IMR-90 (cell line): ENCODE data around the gene PLAAT3. TPM values are rescaled to one million over a fixed set of nuclear protein-coding genes. Genes with fewer than 3 reads are reported as not detected.
A peak's percentile ranks its signal among the peaks of the same experiment; 100 is the strongest.

ENCODE experiments used
- ATAC-seq: fragments of 200-7000 bp; cut with Tn5 transposase; 2 replicates; pipeline ENCODE4 v1.9.1; 2020; ENCODE audit warnings: low read depth, mild to moderate bottlenecking, moderate library complexity
- BruUV-seq: library from RNA; stranded (reverse); fragments of 400-500 nt; replicated peaks from 2 replicates; lab custom pipeline; 2021; lab: Mats Ljungman, UMichigan
- CTCF ChIA-PET: fragments of 300-600 bp; formaldehyde crosslinking; extraction: SDS; loops from one replicate; lab custom pipeline; 2021; ENCODE audit warnings: antibody characterized with exemption; lab: Yijun Ruan, JAX
- POLR2A ChIA-PET: fragments of 300-600 bp; sonication (Branson Sonifier 250); formaldehyde crosslinking; loops from one replicate; lab custom pipeline; 2022; ENCODE audit warnings: antibody characterized with exemption; ENCODE audit not compliant: unreplicated experiment; lab: Charles Lee
- DNase-seq: peaks from one replicate; pipeline ENCODE4 v3.0.0; 2013
- H2AFZ ChIP-seq: replicated peaks from 2 replicates; pipeline ENCODE3; 2013; ENCODE audit warnings: low read length, mild to moderate bottlenecking; ENCODE audit not compliant: poor library complexity
- H2AK5ac ChIP-seq: 2 replicates; pipeline ENCODE4 v1.6.1; 2013; ENCODE audit warnings: low read depth, low read length, inconsistent platforms
- H2AK9ac ChIP-seq: replicated peaks from 2 replicates; pipeline ENCODE3; 2013; ENCODE audit warnings: mild to moderate bottlenecking, low read depth, low read length, moderate library complexity; ENCODE audit not compliant: poor library complexity
- H2BK120ac ChIP-seq: 2 replicates; pipeline ENCODE4 v1.6.1; 2013; ENCODE audit warnings: low read depth, low read length, inconsistent platforms
- H2BK15ac ChIP-seq: 3 replicates; pipeline ENCODE4 v1.6.1; 2013; ENCODE audit warnings: low read depth, low read length, inconsistent platforms
- H2BK20ac ChIP-seq: 2 replicates; pipeline ENCODE4 v1.6.1; 2013; ENCODE audit warnings: low read depth, mild to moderate bottlenecking, inconsistent platforms, low read length, moderate library complexity
- H2BK5ac ChIP-seq: 2 replicates; pipeline ENCODE4 v1.6.1; 2013; ENCODE audit warnings: mild to moderate bottlenecking, low read depth, low read length, inconsistent platforms; ENCODE audit not compliant: poor library complexity, severe bottlenecking
- H3K14ac ChIP-seq: replicated peaks from 2 replicates; pipeline ENCODE4 v1.6.1; 2013; ENCODE audit warnings: low read depth, low read length, inconsistent platforms
- H3K18ac ChIP-seq: 2 replicates; pipeline ENCODE4 v1.6.1; 2013; ENCODE audit warnings: low read depth, low read length, control low read depth
- H3K23ac ChIP-seq: 2 replicates; pipeline ENCODE4 v1.6.1; 2013; ENCODE audit warnings: low read depth, low read length, inconsistent platforms
- H3K27ac ChIP-seq: 2 replicates; pipeline ENCODE4 v1.5.1; 2013; ENCODE audit warnings: mild to moderate bottlenecking, control low read depth, low read length; ENCODE audit not compliant: insufficient read depth
- H3K27me3 ChIP-seq: 2 replicates; pipeline ENCODE4 v1.6.1; 2013; ENCODE audit warnings: low read length; ENCODE audit not compliant: control insufficient read depth, insufficient read depth
- H3K36me3 ChIP-seq: 2 replicates; pipeline ENCODE4 v1.6.1; 2013; ENCODE audit warnings: low read length, mixed read lengths; ENCODE audit not compliant: control insufficient read depth, insufficient read depth
- H3K4ac ChIP-seq: 2 replicates; pipeline ENCODE4 v1.6.1; 2013; ENCODE audit warnings: low read depth, low read length, inconsistent platforms
- H3K4me1 ChIP-seq: 2 replicates; pipeline ENCODE4 v1.6.1; 2013; ENCODE audit warnings: low read length, mixed read lengths; ENCODE audit not compliant: control insufficient read depth, insufficient read depth
- H3K4me2 ChIP-seq: 2 replicates; pipeline ENCODE4 v1.6.1; 2013; ENCODE audit warnings: low read depth, mild to moderate bottlenecking, control low read depth, low read length, moderate library complexity
- H3K4me3 ChIP-seq: 2 replicates; pipeline ENCODE4 v1.5.1; 2013; ENCODE audit warnings: low read depth, mild to moderate bottlenecking, control low read depth, low read length, moderate library complexity; ENCODE audit not compliant: insufficient read depth
- H3K56ac ChIP-seq: 2 replicates; pipeline ENCODE4 v1.6.1; 2013; ENCODE audit warnings: low read length, inconsistent platforms; ENCODE audit not compliant: insufficient read depth; ENCODE audit errors: extremely low read depth
- H3K79me1 ChIP-seq, 2 experiments: 2 replicates each; pipeline ENCODE4 v1.6.1; 2013; ENCODE audit warnings: low read length in 2 of 2, inconsistent platforms in 1 of 2, low read depth in 1 of 2
- H3K9ac ChIP-seq: 2 replicates; pipeline ENCODE4 v1.6.1; 2013; ENCODE audit warnings: low read depth, low read length, control low read depth
- H3K9me1 ChIP-seq: 2 replicates; pipeline ENCODE4 v1.6.1; 2013; ENCODE audit warnings: low read length, inconsistent platforms; ENCODE audit not compliant: insufficient read depth
- H3K9me3 ChIP-seq: 2 replicates; pipeline ENCODE4 v1.6.1; 2013; ENCODE audit warnings: low read length; ENCODE audit not compliant: control insufficient read depth, insufficient read depth
- H4K20me1 ChIP-seq: 2 replicates; pipeline ENCODE4 v1.6.1; 2013; ENCODE audit warnings: low read length, inconsistent platforms; ENCODE audit not compliant: insufficient read depth
- H4K5ac ChIP-seq: 2 replicates; pipeline ENCODE4 v1.6.1; 2013; ENCODE audit warnings: mild to moderate bottlenecking, low read depth, low read length, control low read depth
- H4K8ac ChIP-seq, 2 experiments: 2 replicates each; pipeline ENCODE4 v1.6.1; 2013; ENCODE audit warnings: low read depth in 2 of 2, low read length in 2 of 2, control low read depth in 1 of 2, inconsistent platforms in 1 of 2
- H4K91ac ChIP-seq: 2 replicates; pipeline ENCODE4 v1.6.1; 2013; ENCODE audit warnings: low read depth, low read length, inconsistent platforms; ENCODE audit not compliant: insufficient read depth
- RAD21 ChIP-seq: IDR thresholded peaks from 2 replicates; pipeline ENCODE4 v1.6.1; 2012; ENCODE audit warnings: low read length, improper control_type of control experiment
- WGBS, 2 experiments: methylation state at CpG; one replicate each; pipeline versions ENCODE4 v1.1.5 to v1.1.7; 2013; ENCODE audit warnings: missing lambda C conversion rate in 2 of 2; ENCODE audit not compliant: insufficient read length in 1 of 2; ENCODE audit errors: extremely low coverage in 2 of 2; 5-methylcytosine and 5-hydroxymethylcytosine counted together
- dilution Hi-C: fragments of 300-500 bp; cut with HindIII; formaldehyde crosslinking; loops from one replicate; pipeline ENCODE4 v1.14.3; 2018; ENCODE audit warnings: low sequenced_read_pairs; ENCODE audit not compliant: unreplicated experiment
- in situ Hi-C: fragments of 300-500 bp; cut with MboI; formaldehyde crosslinking; loops from 3 replicates; pipeline ENCODE4 v1.14.3; 2019; ENCODE audit warnings: low sequenced_read_pairs, inconsistent platforms, mixed read lengths
- intact Hi-C: fragments of 100-400 bp; cut with micrococcal nuclease; formaldehyde crosslinking; loops from 2 replicates; pipeline ENCODE4 v1.10.0; 2022
- polyA plus RNA-seq, 3 experiments: library from polyadenylated mRNA; depleted of rRNA; stranded (reverse); fragments of >200 nt; gene quantifications; 2 replicates each; pipeline ENCODE4 v1.2.3, GENCODE V29; 2012; ENCODE audit warnings: low replicate concordance in 1 of 3
- total RNA-seq: library from RNA; depleted of rRNA; stranded (reverse); fragments of >200 nt; gene quantifications from 2 replicates; pipeline ENCODE4 v1.2.3, GENCODE V29; 2012

Gene PLAAT3
- total and polyA plus RNA-seq, 2 of the 4 experiments (the other 2 are of a cell fraction): 3.2 to 3.9 TPM

- Histone ChIP-seq H3K23ac (no peak within 1 kb of the TSS), H3K18ac (peak within 1 kb of the TSS; percentile 9; the same call in 1 of the 2 replicates), H3K79me1 (no peaks in the 10 kb centered on the region), H3K4me1 (peaks cover 9% of the 10 kb centered on the region; the same call in 1 of the 2 replicates), H3K27ac (peak within 1 kb of the TSS; percentile 68; the same call in 1 of the 2 replicates), H3K4me3 (peak within 1 kb of the TSS; percentile 18; the same call in 1 of the 2 replicates), H2AK9ac (no peak within 1 kb of the TSS), H3K14ac (peak within 1 kb of the TSS; percentile 1; the same call in 1 of the 2 replicates), H3K4ac (no peak within 1 kb of the TSS; the same call in 1 of the 2 replicates), H2AK5ac (no peak within 1 kb of the TSS), H3K56ac (no peak within 1 kb of the TSS), H3K9ac (peak within 1 kb of the TSS; percentile 32; the same call in 1 of the 2 replicates), H2BK120ac (no peak within 1 kb of the TSS), H3K36me3 (no peaks in the 10 kb centered on the region), H2BK5ac (no peak within 1 kb of the TSS), H3K27me3 (peaks cover 5% of the 10 kb centered on the region; the same call in 1 of the 2 replicates), H2AFZ (peak within 1 kb of the TSS; percentile 76), H4K5ac (peak within 1 kb of the TSS; percentile 64; the same call in 1 of the 2 replicates), H2BK15ac (no peak within 1 kb of the TSS), H3K9me1 (no peaks in the 10 kb centered on the region), H4K91ac (no peak within 1 kb of the TSS), H3K4me2 (peak within 1 kb of the TSS; percentile 85), H2BK20ac (no peak within 1 kb of the TSS), H3K9me3 (no peaks in the 10 kb centered on the region), H4K20me1 (no peaks in the 10 kb centered on the region), H4K8ac (peak within 1 kb of the TSS in 1 of 2 experiments; percentile 67; a peak in 2 of 4 replicates)
- POLR2A ChIA-PET: interaction anchor here (0.6 kb wide), 1 partner anchor 13 kb away, joined by 3 read pairs; no protein-coding TSS in a partner anchor
- ATAC-seq (peak; percentile 76), DNase-seq (peak; percentile 58)
- intact Hi-C loops (no loop called here), in situ Hi-C loops (no loop called here), dilution Hi-C loops (no loop called here)
- WGBS, 2 experiments: 60% methylated on average over 3 of the region's 10 CpGs; no CpG with 5 or more reads in 1 of the 2 experiments
- CTCF ChIA-PET: interaction anchor here (0.9 kb wide), 2 partner anchors 17 to 68 kb away, joined by 3 read pairs; no protein-coding TSS in a partner anchor
- TF ChIP-seq RAD21: no peak
- no TSS peak for BruUV-seq
Observed at GRCh38 chr11:63536669-63537292, 77.5 kb downstream of the PLAAT3 start, which contains the start of gene PLAAT4. Gene PLAAT4 (plus strand): TSS chr11:63536808. CDS start chr11:63536869, 61 bp downstream.
